ENCODE data around the gene PRPF31. TPM values are rescaled to one million over a fixed set of nuclear protein-coding genes. Genes with fewer than 3 reads are reported as not detected.
"Not testable (repeated sequence)": the region's sequence is repeated elsewhere in the genome, so short reads cannot be mapped to it uniquely, and the experiment has no call there.

Gene PRPF31, protein sequence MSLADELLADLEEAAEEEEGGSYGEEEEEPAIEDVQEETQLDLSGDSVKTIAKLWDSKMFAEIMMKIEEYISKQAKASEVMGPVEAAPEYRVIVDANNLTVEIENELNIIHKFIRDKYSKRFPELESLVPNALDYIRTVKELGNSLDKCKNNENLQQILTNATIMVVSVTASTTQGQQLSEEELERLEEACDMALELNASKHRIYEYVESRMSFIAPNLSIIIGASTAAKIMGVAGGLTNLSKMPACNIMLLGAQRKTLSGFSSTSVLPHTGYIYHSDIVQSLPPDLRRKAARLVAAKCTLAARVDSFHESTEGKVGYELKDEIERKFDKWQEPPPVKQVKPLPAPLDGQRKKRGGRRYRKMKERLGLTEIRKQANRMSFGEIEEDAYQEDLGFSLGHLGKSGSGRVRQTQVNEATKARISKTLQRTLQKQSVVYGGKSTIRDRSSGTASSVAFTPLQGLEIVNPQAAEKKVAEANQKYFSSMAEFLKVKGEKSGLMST
- polyA plus RNA-seq (ENCODE audit: insufficient read length in 12 of 12), result 10 to 100 TPM in 11 of 12 donors, not detected in 1; 40.3 to 64.0 (median 43.6) TPM
- long read RNA-seq, donor 1, transcript PRPF31-201 (14 exons, 2,126 nt), result major isoform, 14 of 14 reads
- long read RNA-seq, donor 1, partial matches to known transcripts, result 0 of 14 reads
- long read RNA-seq, donor 1, other reads (novel, unspliced or antisense), result 0 of 14 reads
- long read RNA-seq, donor 2, transcript PRPF31-201 (14 exons, 2,126 nt), result major isoform, 9 of 42 reads
- long read RNA-seq, donor 2, partial matches to known transcripts, result 32 of 42 reads
- long read RNA-seq, donor 2, other reads (novel, unspliced or antisense), result 0 of 42 reads
- long read RNA-seq, donor 3, transcript PRPF31-201 (14 exons, 2,126 nt), result major isoform, 7 of 7 reads
- long read RNA-seq, donor 3, partial matches to known transcripts, result 0 of 7 reads
- long read RNA-seq, donor 3, other reads (novel, unspliced or antisense), result 0 of 7 reads
- long read RNA-seq, donor 4, partial matches to known transcripts, result 13 of 15 reads
- long read RNA-seq, donor 4, other reads (novel, unspliced or antisense), result 0 of 15 reads
- long read RNA-seq, donor 5, transcript PRPF31-201 (14 exons, 2,126 nt), result major isoform, 11 of 50 reads
- long read RNA-seq, donor 5, partial matches to known transcripts, result 38 of 50 reads
- long read RNA-seq, donor 5, other reads (novel, unspliced or antisense), result 0 of 50 reads
- long read RNA-seq, donor 6, transcript PRPF31-201 (14 exons, 2,126 nt), result major isoform, 5 of 6 reads
- long read RNA-seq, donor 6, partial matches to known transcripts, result 0 of 6 reads
- long read RNA-seq, donor 6, other reads (novel, unspliced or antisense), result 0 of 6 reads
- long read RNA-seq, donor 7, partial matches to known transcripts, result 11 of 15 reads
- long read RNA-seq, donor 7, other reads (novel, unspliced or antisense), result 0 of 15 reads
- long read RNA-seq, donor 8, transcript PRPF31-201 (14 exons, 2,126 nt), result major isoform, 19 of 19 reads
- long read RNA-seq, donor 8, partial matches to known transcripts, result 0 of 19 reads
- long read RNA-seq, donor 8, other reads (novel, unspliced or antisense), result 0 of 19 reads
- long read RNA-seq, donor 9, transcript PRPF31-201 (14 exons, 2,126 nt), result major isoform, 5 of 6 reads
- long read RNA-seq, donor 9, partial matches to known transcripts, result 0 of 6 reads
- long read RNA-seq, donor 9, other reads (novel, unspliced or antisense), result 0 of 6 reads
- long read RNA-seq, donor 10, transcript PRPF31-201 (14 exons, 2,126 nt), result major isoform, 12 of 13 reads
- long read RNA-seq, donor 10, partial matches to known transcripts, result 0 of 13 reads
- long read RNA-seq, donor 10, other reads (novel, unspliced or antisense), result 0 of 13 reads
- long read RNA-seq, donor 11, transcript PRPF31-201 (14 exons, 2,126 nt), result major isoform, 13 of 43 reads
- long read RNA-seq, donor 11, partial matches to known transcripts, result 30 of 43 reads
- long read RNA-seq, donor 11, other reads (novel, unspliced or antisense), result 0 of 43 reads

DNA sequence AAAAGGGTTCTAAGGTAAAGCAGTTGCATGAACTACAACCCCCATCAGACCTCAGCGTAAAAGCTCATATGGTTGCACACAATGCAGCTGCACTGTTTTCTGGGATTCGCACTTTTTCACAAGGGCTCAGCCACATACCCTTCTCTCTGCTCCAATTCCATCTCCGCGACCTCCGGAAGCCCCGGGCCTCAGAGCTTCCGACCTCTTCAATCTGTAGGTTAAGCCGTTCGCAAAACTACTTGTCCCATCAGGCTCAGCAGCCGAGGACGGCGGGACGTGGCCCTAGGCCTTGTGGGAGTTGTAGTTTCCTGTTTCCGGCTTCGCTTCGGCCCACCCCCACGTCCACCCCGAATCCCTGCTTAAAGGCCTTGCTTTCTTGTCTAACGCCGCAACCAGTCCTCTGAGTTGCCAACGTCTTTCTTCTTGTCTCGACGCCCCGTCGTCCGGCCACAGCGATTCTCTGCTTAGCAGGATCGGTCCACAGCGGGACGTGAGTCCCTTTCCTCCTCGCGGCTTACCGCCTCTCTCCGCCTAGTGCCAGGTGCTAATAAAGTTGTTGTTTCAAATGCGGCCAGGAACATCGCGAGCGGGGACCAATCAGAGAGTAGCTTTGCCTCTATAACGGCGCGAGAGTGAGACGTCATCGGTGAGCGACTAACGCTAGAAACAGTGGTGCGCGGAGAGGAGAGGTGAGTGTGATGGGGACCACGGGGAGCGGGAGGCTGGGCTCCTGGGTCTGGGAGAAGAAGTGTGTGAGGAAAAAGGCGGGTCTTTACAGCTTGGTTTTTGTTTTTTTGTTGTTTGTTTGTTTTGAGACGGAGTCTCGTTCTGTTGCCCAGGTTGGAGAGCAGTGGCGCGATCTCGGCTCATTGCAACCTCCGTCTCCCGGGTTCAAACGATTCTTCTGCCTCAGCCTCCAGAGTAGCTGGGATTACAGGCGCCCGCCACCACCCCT is at the start of gene PRPF31, which contains the start of gene TFPT:
Gene PRPF31 (plus strand): TSS at position 646 of the 955 bp plus-strand sequence. CDS start 2,525 bp downstream, outside the sequence.
Gene TFPT (minus strand): TSS at position 549 of the 955 bp plus-strand sequence. CDS start 388 bp downstream, at position 161.
- peak; percentile 98 for DNase-seq

DNA sequence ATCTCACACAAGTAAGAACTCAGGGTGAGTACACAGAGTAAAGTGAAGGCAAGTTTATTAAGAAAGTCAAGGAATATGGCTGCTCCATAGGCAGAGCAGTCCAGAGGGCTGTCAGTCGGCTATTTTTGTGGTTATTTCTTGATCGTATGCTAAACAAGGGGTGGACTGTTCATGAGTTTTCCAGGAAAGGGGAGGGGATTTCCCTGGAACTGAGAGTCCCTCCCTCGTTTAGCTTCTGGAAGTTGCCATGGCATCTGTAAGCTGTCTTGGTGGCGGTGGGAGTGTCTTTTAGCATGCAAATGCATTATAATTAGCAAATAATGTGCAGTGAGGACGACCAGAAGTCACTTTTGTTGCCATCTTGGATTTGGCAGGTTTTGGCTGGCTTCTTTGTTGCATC is 46.1 kb upstream of the PRPF31 start:
- no peak for DNase-seq

DNA sequence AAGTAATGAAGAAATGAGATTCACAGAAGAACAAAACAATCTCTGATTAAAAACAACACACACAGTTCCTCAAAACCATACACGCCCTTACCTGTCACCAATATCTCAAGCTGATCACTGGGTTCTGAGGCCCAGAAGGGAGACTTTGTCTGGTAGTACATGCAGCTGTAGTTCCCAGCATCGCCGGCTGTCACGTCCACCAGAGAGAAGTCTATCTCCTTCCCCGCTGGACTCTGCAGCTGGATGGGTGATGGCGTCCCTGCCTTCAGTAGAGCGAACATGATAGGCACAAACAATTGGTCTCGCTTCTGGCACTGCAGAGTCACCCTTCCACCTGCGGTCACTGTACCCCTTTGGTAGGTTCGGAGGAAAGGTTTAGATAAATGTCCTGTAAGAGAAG is 41.7 kb upstream of the PRPF31 start:
- DNase-seq, result no peak

DNA sequence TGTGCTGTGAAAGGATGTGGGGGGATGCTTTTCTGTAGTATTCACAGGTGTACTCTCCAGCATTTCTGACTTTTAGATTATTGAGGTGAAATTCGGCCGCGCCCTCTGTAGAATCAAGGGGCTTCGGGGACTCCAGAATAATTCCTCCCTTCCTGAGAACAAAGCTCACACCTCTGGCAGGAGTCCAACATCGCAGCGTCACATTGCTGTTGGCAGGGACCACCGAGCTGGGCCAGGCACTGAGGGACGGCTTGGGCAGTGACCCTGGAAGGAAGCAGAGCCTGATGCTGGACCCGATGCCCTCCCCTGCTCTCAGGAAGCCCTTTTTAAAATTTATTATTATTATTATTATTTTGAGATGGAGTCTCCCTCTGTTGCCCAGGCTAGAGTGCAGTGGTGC is 40.7 kb upstream of the PRPF31 start:
- no peak for DNase-seq

DNA sequence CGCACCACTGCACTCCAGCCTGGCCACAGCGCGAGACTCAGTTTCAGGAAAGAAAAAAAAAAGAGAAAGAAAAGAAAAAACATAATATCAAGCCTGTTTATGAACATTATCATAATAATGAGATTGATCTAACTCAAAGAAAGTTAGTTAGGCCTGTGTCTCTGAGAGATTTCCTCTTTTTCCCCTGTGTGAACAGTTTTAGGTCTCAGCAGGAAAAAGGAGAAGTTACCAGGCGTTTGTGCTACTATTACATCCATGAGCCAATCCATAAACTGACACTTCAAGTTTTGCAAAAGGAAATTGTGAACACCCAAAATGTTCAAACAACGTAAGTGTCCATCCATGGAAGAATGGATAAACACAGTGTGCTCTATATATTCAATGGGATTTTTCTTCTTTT is 38.2 kb upstream of the PRPF31 start:
- DNase-seq, result no peak

DNA sequence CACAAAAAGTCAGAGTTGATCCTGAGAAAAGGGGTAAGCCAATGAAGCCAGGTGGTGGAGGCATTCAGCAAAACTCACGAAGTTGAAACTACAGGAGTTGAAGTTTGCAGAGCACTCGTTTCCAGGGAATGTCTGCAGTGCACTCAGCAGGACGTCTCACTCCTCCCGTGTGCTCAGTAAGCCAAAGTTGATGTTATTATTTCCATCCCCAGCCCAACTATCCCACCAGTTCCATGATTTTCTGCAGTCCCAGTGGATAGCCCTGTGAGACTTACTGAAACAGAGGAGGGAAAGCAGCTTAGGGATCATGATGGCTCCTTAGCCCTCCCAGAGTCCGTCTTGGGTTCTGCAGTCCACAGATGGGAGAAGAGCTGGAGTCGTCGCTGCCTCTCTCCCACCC is 34.5 kb upstream of the PRPF31 start, which contains the start of gene TARM1:
Gene TARM1 (minus strand): TSS at position 334 of the 400 bp plus-strand sequence. CDS start 25 bp downstream, at position 309.
- no peak for DNase-seq

DNA sequence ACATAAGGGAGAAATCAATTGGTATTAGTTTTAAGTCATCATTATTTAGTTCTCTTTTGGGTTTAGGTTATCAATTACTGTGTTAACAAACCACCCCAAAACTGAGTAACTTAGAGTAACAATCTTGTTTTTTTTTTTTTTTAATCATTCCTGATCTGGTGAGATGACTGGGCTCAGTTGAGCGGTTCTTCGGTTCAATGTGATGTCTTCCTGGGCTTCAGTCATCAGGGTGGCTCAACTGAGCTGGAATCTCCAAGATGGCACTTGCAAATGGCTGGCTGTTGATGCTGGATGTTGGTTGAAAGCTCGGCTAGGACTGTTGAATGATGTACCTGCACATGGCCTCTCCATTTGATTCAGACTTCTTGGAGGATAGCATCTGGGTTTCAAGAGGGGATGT is 31.1 kb upstream of the PRPF31 start:
- no peak for DNase-seq

DNA sequence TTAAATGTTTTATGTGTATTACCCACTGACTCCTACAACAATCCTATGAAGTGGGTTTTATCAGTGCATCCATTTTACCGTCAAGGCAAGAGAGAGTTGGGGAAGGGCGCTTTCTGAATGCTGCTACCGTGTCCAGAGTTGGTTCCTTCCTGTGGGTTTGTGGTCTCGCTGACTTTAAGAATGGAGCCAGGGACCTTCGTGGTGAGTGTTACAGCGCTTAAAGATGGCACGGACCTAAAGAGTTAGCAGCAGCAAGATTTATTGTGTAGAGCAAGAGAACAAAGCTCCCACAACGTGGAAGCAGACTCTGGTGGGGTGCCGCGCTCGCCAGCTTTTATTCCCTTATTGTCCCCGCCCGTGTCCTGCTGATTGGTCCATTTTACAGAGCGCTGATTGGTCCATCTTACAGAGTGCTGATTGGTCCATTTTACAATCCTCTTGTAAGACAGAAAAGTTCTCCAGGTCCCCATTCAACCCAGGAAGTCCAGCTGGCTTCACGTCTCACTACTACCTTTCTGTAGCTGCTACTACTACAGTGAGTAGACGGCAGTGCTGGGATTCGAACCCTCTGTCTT is 21.0 kb upstream of the PRPF31 start:
- DNase-seq, result no peak

DNA sequence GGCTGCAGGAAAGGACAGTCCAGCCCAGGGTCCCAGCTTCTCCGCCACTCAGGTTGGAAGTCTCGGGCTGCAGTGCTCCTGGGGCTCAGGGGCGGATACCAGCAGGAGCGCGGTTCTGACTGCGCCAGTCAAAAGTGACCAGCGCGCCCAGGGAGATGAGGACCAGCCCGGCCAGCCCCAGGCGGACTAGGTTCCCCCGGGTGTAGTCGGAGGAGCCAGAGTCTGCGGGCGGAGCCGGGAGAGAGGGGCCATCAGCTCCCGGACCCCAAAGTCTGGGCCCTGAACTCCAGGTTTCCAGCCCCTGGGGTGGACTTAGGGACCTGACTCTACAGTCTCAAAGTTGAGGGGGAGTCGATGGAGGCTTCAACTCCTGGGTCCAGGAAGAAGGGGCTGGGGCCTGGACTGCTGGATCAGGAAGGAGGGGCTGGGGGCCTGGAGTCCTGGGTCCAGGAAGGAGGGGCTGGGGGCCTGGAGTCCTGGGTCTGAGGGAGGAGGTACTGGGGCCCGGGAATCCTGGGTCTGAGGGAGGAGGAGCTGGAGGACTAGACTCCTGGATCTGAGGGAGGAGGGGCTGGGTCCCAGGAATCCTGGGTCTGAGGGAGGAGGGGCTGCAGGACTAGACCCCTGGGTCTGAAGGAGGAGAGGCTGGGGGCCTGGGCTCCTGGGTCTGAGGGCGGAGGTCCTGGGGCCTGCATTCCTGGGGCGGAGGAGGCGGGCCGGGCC is 20.3 kb upstream of the PRPF31 start:
- no peak for DNase-seq

DNA sequence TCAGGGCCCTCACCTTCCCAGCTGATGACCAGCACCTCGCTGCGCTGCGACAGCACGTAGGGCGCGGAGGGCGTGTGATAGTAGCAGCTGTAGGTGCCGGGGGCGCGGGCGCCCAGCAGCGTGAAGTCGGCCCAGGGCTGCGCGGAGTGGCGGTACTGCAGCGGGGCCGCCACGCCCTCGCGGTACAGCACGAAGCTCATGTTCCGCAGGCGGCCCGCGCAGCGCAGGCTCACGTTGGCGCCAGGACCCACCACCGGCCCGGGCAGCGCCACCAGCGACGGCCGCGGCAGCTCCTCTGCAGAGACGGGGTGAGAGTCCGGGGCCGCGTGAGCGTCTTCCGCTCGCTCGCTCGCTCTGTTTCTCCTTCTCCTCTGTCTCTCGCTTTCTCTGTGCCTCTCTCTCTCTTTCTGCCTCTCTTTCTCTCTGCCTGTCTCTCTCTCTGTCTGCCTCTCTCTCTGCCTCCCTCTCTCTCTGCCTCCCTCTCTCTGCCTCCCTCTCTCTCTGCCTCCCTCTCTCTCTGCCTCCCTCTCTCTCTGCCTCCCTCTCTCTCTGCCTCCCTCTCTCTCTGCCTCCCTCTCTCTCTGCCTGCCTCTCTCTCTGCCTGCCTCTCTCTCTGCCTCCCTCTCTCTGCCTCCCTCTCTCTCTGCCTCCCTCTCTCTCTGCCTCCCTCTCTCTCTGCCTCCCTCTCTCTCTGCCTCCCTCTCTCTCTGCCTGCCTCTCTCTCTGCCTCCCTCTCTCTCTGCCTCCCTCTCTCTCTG is 19.5 kb upstream of the PRPF31 start:
- DNase-seq, result not testable (repeated sequence)

DNA sequence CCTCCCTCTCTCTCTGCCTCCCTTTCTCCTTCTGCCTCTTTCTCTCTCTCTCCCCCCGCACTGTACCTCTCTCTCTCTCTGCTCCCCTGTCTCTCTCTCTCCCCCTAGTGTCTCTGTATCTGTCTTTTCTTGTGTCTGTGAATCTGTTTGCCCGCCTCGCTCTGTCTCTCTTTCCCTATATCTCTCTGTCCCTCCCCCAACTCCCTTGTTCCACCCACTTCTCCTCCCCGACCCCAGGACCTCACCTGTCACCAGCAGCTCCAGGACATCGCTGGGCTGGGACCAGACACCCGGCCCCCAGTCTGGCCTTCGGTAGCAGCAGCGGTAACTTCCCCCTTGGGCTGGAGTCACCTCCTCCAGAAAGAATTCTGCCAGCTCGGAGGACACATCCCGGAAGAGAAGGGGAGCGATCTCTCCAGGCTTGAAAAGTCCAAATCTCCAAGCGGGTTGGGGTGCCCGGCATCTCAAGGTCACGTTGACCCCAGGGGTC is 18.9 kb upstream of the PRPF31 start:
- DNase-seq, result no peak

DNA sequence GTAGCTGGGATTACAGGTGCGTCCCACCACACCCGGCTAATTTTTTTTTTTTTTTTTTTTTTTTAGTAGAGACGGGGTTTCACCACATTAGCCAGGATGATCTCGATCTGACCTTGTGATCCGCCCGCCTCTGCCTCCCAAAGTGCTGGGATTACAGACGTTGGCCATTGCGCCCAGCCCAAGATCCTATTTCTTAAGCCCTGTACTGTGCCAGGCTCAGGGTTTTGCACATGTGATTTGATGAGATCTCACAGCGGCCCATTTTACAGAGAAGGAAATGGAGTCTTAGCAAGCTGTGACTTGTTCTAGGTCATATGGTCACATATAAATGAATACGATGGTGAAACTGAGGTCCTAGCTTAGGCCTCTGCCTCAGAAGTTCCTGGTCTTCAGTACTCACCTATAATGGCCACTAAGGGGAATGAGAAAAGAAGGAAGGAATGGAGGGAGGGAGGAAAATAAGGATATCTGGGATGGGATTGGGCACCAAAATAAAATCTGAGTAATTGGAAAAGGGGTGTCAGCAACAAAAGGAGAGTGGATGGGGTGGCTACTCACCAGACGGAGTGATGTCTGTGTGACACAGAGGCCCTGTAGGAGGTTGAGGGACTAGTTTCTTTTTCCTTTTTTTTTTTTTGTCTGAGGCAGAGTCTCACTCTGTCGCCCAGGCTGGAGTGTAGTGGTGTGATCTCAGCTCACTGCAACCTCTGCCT is 16.2 kb upstream of the PRPF31 start:
- no peak for DNase-seq

DNA sequence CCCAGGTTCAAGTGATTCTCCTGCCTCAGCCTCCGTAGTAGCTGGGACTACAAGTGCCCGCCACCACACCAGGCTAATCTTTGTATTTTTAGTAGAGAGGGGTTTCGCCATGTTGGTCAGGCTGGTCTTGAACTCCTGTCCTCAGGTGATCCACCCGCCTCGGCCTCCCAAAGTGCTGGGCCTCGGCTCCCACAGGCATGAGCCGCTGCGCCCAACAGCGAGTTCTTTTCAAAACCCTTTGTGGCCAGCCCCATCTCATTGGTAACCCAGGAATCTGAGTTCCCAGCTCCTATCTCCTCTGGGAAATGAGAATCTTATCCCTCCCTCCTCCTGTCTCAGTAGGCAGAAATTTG is 15.7 kb upstream of the PRPF31 start:
- DNase-seq, result not testable (repeated sequence)

DNA sequence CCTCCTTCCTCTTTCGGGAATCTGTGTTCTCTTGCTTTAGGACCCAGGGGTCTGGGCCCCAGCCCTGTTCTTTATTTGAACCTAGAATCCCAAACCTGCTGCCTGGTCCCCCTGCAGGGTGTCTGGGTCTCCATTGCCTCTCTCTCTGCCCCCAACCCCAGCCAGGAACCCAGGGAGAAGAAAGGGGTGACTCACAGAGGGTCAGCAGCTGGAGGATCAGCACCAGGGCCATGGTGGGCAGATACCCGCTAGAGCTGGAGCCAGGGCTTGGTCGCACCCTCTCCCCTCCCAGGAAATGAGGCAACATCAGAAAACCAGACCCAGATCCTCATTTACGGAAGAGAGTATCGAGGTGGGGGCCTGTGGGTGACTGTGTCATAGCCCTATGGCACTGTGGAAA is 15.0 kb upstream of the PRPF31 start, which contains the start of gene OSCAR:
Gene OSCAR (minus strand): TSS at position 243 of the 400 bp plus-strand sequence. CDS start 11 bp downstream, at position 232.
- no peak for DNase-seq

DNA sequence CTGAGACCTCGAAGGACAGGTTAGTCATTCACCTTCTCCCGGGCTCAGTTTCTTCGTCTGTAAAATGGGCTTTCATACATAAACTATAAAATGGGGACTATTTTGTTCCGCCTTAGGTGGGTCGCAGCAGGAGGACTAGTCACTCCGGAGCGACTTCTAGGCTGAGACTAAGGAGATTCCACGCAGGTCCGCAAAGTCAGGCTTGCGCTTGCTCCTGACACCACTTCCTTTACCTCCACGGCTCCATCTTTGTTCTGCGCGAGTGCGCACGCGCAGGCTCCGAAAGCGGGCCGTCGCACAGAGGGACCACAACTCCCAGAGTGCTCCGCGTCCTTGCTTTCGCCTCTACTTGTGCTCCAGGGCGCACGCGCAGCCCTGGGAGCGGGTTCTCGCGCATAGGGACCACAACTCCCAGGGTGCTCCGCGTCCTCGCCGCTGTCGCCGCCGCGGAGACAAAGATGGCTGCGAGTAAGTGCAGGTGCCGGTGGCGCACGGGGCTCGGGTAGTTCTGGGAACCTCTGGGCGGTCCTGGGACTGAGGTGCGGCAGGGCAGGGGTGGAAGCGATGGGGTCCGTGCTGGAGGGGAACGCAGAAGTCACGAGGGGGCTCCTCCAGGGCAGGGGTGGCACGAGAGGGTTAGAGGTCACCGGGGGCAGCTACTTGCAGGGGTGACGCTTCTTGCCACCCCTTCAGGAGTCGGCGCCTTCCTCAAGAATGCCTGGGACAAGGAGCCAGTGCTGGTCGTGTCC is 13.0 kb upstream of the PRPF31 start, which contains the start of gene NDUFA3:
Gene NDUFA3 (plus strand): TSS at position 435 of the 749 bp plus-strand sequence. CDS start 24 bp downstream, at position 459.
- DNase-seq, result peak; percentile 100
